Retinal pigment epithelial cell (primary cell): ENCODE measurements around the gene ZNF605.
"Not testable (repeated sequence)": the region's sequence is repeated elsewhere in the genome, so short reads cannot be mapped to it uniquely, and the experiment has no call there.

Experiments
- DNase-seq: peaks from one replicate; pipeline ENCODE4 v3.0.0-alpha.2; 2010; ENCODE audit warnings: low read depth
- H3K4me3 ChIP-seq: 2 replicates; pipeline ENCODE4 v1.5.1; 2011; ENCODE audit warnings: mild to moderate bottlenecking, low read length, control low read depth, moderate library complexity
- TF ChIP-seq, protein P1 (sequence below): conservative IDR thresholded peaks from 2 replicates; pipeline ENCODE4 v1.5.1; 2011; ENCODE audit warnings: low read depth, low read length, control low read depth, inconsistent platforms

The ZNF605 gene

DNA sequence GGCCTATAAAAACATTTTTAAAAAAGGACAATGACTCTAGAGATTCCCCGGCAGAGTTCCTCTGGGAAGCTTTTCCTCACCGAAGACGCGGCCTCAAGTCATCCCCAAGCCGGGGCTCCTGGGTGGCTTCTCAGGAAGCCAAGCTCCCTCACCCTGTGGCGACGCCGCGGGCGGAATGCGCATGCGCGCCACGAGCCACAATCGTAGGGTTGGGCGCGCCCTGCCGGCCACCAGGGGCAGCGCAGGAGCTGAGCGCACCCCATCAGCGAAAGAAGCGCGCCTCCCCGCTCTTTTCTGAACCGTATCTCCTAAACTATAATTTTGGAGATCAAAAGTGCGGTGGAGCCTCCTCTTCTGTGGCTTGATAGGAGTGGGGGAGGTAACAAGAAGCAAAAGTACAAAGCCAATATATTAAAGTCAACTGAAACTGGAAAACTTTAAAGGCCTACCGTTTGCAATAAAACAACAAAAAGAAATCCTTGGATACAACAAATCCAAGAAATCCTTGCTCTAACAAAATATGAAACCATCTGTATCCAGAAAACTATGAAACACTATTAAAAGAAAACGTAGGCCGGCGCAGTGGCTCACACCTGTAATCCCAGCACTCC, 51.3 kb downstream of the ZNF605 start:
- TF ChIP-seq, protein P1, sequence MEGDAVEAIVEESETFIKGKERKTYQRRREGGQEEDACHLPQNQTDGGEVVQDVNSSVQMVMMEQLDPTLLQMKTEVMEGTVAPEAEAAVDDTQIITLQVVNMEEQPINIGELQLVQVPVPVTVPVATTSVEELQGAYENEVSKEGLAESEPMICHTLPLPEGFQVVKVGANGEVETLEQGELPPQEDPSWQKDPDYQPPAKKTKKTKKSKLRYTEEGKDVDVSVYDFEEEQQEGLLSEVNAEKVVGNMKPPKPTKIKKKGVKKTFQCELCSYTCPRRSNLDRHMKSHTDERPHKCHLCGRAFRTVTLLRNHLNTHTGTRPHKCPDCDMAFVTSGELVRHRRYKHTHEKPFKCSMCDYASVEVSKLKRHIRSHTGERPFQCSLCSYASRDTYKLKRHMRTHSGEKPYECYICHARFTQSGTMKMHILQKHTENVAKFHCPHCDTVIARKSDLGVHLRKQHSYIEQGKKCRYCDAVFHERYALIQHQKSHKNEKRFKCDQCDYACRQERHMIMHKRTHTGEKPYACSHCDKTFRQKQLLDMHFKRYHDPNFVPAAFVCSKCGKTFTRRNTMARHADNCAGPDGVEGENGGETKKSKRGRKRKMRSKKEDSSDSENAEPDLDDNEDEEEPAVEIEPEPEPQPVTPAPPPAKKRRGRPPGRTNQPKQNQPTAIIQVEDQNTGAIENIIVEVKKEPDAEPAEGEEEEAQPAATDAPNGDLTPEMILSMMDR, result peak; percentile 66
- H3K4me3 ChIP-seq, result no peak overlapping the region
- no peak for DNase-seq

DNA sequence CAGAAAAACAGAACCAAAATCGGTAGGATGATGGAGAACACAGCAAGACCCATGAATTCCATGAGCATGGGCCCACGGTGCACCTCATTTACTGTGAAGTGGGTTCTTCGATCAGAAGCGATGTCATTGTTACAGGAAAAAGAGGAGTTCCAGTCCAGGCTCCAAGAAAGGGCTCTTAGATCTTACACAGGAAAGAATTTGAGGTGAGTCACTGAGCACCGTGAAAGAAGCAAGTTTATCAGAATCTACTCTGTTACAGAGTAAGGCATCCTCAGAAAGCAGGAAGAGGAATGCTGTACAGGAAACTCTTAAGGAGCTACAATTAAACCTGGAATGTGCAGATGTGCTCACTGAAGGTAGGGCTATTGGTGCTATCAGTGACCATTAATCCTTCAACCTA, 57.1 kb downstream of the ZNF605 start:
- TF ChIP-seq, protein P1, result no peak

DNA sequence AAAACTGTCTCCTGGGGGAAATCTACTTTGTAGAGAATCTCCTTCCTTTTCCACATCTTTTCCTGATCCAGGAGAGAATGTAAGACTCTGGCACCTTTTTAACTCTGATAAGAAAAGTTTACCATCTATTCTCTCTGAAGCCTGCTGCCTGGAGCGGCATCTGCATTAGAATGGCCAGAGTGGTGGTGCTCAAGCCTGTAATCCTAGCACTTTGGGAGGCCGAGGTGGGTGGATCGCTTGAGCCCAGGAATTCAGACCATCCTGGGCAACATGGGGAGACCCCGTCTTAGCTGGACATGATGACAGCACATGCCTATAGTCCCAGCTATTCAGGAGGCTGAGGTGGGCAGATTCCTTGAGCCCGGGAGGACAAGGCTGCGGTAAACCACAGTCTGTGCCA, 67.3 kb downstream of the ZNF605 start:
- H3K4me3 ChIP-seq, result no peak overlapping the region
- DNase-seq, result no peak
- TF ChIP-seq, protein P1, result no peak

More for the DNA sequence above, 57.1 kb downstream of the ZNF605 start:
- no peak for DNase-seq
- H3K4me3 ChIP-seq, result no peak overlapping the region

DNA sequence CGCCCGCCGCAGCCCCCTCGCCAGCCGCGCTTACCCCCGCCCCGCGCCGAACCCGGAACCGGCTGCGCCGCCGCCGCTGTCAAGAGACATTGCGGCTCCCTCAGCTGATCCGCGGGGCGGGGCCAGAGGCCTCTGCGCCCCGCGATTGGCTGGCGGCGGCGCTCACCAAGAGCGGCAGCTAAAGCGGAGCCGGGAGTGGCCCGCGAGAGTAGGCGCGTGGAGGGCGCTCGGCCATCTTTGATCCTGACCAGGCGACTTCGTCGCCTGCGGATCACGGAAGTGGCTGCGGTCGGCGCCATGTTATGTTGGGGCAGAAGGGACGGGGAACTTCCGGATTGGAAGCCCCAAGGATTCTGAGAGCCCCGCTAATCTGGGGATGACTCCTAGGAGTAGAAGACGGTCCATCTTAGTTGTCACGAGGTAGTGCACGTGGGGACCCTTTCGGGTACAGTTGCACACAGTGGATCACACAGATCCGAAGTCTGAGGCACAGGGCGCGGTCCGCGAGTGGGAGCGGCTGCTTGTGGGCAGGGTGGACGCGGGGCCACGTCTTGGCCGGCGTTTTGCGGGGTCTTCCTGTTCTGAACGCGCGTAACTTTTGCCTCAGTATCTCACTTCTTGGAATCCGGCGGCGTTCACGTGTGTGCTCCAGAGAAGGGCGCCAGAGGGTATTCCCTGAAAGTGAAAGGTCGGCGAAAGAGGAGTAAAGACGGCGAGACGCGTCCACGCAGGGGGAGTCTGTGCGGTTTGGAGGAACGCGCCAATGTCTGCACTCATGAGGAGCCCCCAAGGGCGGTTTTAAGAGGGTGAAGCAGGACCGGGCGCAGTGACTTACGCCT, 68.4 kb downstream of the ZNF605 start, which contains the start of gene CHFR:
Gene CHFR, minus strand, starts transcription at position 93 of the 839 bp plus-strand sequence. CDS start 277 bp downstream, outside the sequence.
- peak; percentile 92 for DNase-seq
- H3K4me3 ChIP-seq, result peak within 1 kb of the TSS; percentile 79
- TF ChIP-seq, protein P1, result no peak

DNA sequence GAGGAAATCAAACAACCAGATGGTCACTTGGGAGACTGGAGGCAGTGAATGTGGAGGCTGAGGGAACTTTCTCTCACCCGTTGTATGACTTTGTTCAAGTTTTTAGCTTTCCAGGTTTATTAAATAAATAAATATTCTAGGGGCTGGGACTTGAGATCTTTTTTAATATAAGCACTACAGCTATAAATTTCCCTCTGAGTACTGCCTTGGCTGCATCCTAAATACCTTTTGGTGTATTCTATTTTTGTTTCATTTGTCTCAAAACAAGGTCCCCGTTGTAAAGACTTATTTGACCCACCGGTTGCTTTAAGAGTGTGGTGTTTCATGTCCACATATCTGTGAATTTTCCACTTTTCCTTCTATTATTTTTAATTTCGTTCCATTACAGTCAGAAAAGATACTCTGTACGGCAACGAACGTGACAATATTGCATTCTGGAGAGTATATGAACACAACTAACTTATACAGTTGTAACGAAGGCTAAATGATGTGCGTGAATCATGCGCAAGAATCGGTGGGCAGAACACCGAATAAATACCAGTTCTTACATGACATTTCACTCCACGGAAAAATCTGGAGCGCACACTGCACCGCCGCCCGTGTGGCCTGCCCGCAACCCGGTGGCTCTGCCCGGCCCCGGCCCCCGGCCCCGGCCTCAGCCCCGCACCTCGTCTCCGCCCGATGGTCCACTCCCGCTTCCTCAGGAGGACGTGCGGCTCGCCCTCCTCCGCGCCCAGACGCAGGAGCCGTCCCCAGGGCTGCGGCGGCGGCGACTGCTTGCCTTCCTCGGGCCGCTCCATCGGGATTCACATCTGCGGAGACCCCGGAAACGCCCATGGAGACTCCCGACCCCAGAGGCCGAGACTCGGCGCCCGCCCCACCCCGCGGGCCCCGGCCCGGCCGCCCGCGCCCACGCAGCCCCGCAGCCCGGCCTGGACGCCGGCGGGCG, 69.3 kb downstream of the ZNF605 start:
- peak overlapping the region; percentile 70 for H3K4me3 ChIP-seq
- no peak for DNase-seq

DNA sequence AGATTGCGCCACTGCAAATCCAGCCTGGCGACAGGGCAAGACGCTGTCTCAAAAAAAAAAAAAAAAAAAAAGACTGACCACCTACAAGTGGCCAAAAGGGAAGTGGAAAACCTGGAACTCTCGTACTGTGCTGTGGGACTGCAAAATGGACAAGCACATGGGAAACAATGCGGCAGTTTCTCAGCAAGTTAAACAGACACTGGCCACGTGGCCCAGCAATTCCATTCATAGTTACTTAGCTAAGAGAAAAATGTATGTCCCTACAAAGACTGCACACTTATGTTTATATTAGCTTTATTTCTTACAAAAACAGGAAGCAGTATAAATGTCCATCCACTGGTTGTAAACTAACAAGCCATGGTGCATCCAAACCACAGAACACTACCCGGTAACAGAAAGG, 74.3 kb downstream of the ZNF605 start:
- H3K4me3 ChIP-seq, result no peak overlapping the region
- TF ChIP-seq, protein P1, result no peak
- no peak for DNase-seq

More for the DNA sequence above, 69.3 kb downstream of the ZNF605 start:
- TF ChIP-seq, protein P1, result no peak

DNA sequence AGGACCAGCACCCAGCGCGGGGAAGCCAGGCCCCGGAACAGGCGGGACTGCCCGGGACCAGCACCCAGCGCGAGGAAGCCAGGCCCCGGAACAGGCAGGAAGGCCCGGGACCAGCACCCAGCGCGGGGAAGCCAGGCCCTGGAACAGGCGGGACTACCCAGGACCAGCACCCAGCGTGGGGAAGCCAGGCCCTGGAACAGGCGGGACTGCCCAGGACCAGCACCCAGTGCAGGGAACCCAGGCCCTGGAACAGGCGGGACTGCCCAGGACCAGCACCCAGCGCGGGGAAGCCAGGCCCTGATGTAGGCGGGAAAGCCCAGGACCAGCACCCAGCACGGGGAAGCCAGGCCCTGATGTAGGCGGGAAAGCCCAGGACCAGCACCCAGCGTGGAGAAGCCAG, 81.5 kb downstream of the ZNF605 start:
- not testable (repeated sequence) for H3K4me3 ChIP-seq, DNase-seq
